ENCODE data around the gene DRC7. TPM values are rescaled to one million over a fixed set of nuclear protein-coding genes. Genes with fewer than 3 reads are reported as not detected.

DRC7 gene
- total RNA-seq, 1 experiment from 2014 or later: not detected

- ATAC-seq (no peak), DNase-seq (ENCODE audit: low read depth, low spot score) (no peak)
- Histone ChIP-seq H3K36me3 (ENCODE audit: control insufficient read depth, insufficient read depth, low read length) (no peaks in the 10 kb centered on the region), H3K27ac (ENCODE audit: low read length) (no peak overlapping the region), H3K27me3 (ENCODE audit: control insufficient read depth, insufficient read depth, low read length) (no peaks in the 10 kb centered on the region), H3K4me3 (ENCODE audit: low read depth in 2 of 2, low read length in 2 of 2) (no peak overlapping the region), H3K4me1 (ENCODE audit: control insufficient read depth, insufficient read depth, low read length) (no peaks in the 10 kb centered on the region), H3K9me3 (ENCODE audit: control insufficient read depth, insufficient read depth, low read depth, low read length) (no peaks in the 10 kb centered on the region)
- in situ Hi-C loops (cut with HindIII; ENCODE audit: low pct_unique_long_range_greater_than_20kb, low sequenced_read_pairs) (no loop called here), intact Hi-C loops (cut with micrococcal nuclease; ENCODE audit: unreplicated experiment) (no loop called here)
- BruUV-seq (replicated peaks): no TSS peak
- ChIA-PET CTCF (no interaction called here), POLR2A (no interaction called here)
- TF ChIP-seq POLR2AphosphoS5 (IDR thresholded peaks at IDR 0.05; ENCODE audit: low read depth, low read length) (no peak), REST (IDR thresholded peaks at IDR 0.05; ENCODE audit: insufficient read depth in 1 of 2, low read depth in 2 of 2, low read length in 1 of 2) (no peak), SIN3A (IDR thresholded peaks at IDR 0.05; ENCODE audit: borderline replicate concordance, insufficient read depth, low read depth, low read length) (no peak), TCF7L2 (IDR thresholded peaks at IDR 0.05; ENCODE audit: low read depth, low read length) (no peak), CTCF (IDR thresholded peaks at IDR 0.05) (no peak)
Measured at GRCh38 chr16:57727610-57728009, 33.0 kb downstream of the DRC7 start.

- intact Hi-C loops (cut with micrococcal nuclease; ENCODE audit: unreplicated experiment): no loop called here
- ATAC-seq (no peak), DNase-seq (ENCODE audit: low read depth, low spot score) (no peak)
- Histone ChIP-seq H3K4me3 (ENCODE audit: low read depth in 2 of 2, low read length in 2 of 2) (no peak overlapping the region), H3K4me1 (ENCODE audit: control insufficient read depth, insufficient read depth, low read length) (no peaks in the 10 kb centered on the region), H3K9me3 (ENCODE audit: control insufficient read depth, insufficient read depth, low read depth, low read length) (no peaks in the 10 kb centered on the region), H3K36me3 (ENCODE audit: control insufficient read depth, insufficient read depth, low read length) (no peaks in the 10 kb centered on the region), H3K27me3 (ENCODE audit: control insufficient read depth, insufficient read depth, low read length) (no peaks in the 10 kb centered on the region), H3K27ac (ENCODE audit: low read length) (no peak overlapping the region)
- BruUV-seq (replicated peaks): no TSS peak
- ChIA-PET CTCF (no interaction called here), POLR2A (no interaction called here)
- in situ Hi-C loops (cut with HindIII; ENCODE audit: low pct_unique_long_range_greater_than_20kb, low sequenced_read_pairs): no loop called here
- TF ChIP-seq SIN3A (IDR thresholded peaks at IDR 0.05; ENCODE audit: borderline replicate concordance, insufficient read depth, low read depth, low read length) (no peak), REST (IDR thresholded peaks at IDR 0.05; ENCODE audit: insufficient read depth in 1 of 2, low read depth in 2 of 2, low read length in 1 of 2) (no peak), TCF7L2 (IDR thresholded peaks at IDR 0.05; ENCODE audit: low read depth, low read length) (no peak), CTCF (IDR thresholded peaks at IDR 0.05) (no peak), POLR2AphosphoS5 (IDR thresholded peaks at IDR 0.05; ENCODE audit: low read depth, low read length) (no peak)
Measured at GRCh38 chr16:57728336-57729181, 34.0 kb downstream of the DRC7 start.
